K562 (cell line): Measurements from ENCODE around the gene OTOGL. TPM values are rescaled to one million over a fixed set of nuclear protein-coding genes. Genes with fewer than 3 reads are reported as not detected.

Source experiments
- ATAC-seq: fragments of 200-7000 bp; cut with Tn5 transposase; 3 replicates; pipeline ENCODE4 v1.9.1; 2020; ENCODE audit warnings: moderate library complexity
- BruUV-seq: library from RNA; stranded (reverse); fragments of 400-500 nt; replicated peaks from 2 replicates; lab custom pipeline; 2021; lab: Mats Ljungman, UMichigan
- CTCF ChIA-PET: fragments of 300-600 bp; formaldehyde crosslinking; extraction: SDS; loops from one replicate; lab custom pipeline; 2021; ENCODE audit warnings: low intra/inter-chr PET ratio; lab: Yijun Ruan, JAX
- POLR2A ChIA-PET: fragments of 300-600, 350-650 bp; sonication (Branson Sonifier 250); formaldehyde crosslinking; extraction: SDS; loops from one replicate; lab custom pipeline; 2021; ENCODE audit warnings: antibody characterized with exemption, inconsistent platforms; lab: Yijun Ruan, JAX
- DNase-seq, 4 experiments: peaks; one replicate each; pipeline versions ENCODE4 v3.0.0 to v3.0.0-alpha.2; 2011 to 2018; ENCODE audit warnings: low spot score in 3 of 4, mixed read lengths in 3 of 4; ENCODE audit errors: extremely low read depth in 1 of 4
- FAIRE-seq: peaks from 2 replicates; lab custom pipeline; 2011; peaks lifted over from hg19 to GRCh38; lab: Jason Lieb, UNC
- H2AFZ ChIP-seq: 2 replicates; pipeline ENCODE4 v1.6.0; 2011; ENCODE audit warnings: low read depth, low read length, control low read depth, inconsistent platforms
- H3K27ac ChIP-seq: fragments of 200-600 bp; 3 replicates; pipeline ENCODE4 v1.8.0; 2011; ENCODE audit warnings: low read depth, mild to moderate bottlenecking, control low read depth, inconsistent platforms, low read length, moderate library complexity, mixed read lengths; ENCODE audit errors: extremely low read depth
- H3K27me3 ChIP-seq, 2 experiments: fragments of 300-600 bp in 1 of 2; 2 replicates in 1 of 2; 3 replicates in 1 of 2; pipeline versions ENCODE4 v1.6.0 to v1.8.0; 2011; ENCODE audit warnings: inconsistent platforms in 2 of 2, low read length in 2 of 2, mild to moderate bottlenecking in 1 of 2, mixed read lengths in 1 of 2, moderate library complexity in 1 of 2; ENCODE audit not compliant: control insufficient read depth in 2 of 2, insufficient read depth in 2 of 2
- H3K36me3 ChIP-seq: fragments of 300-600 bp; 3 replicates; pipeline ENCODE4 v1.8.0; 2011; ENCODE audit warnings: mild to moderate bottlenecking, low read length, inconsistent platforms; ENCODE audit not compliant: control insufficient read depth, insufficient read depth
- H3K4me1 ChIP-seq, 2 experiments: fragments of 200-600 bp in 1 of 2; replicated peaks in 1 of 2; 2 replicates in 1 of 2; 3 replicates in 1 of 2; pipeline versions ENCODE4 v1.5.1 to v1.8.0; 2011; ENCODE audit warnings: inconsistent platforms in 2 of 2, low read length in 2 of 2, mild to moderate bottlenecking in 1 of 2, mixed read lengths in 1 of 2, moderate library complexity in 1 of 2; ENCODE audit not compliant: control insufficient read depth in 2 of 2, insufficient read depth in 2 of 2
- H3K4me2 ChIP-seq: 2 replicates; pipeline ENCODE4 v1.6.1; 2011; ENCODE audit warnings: low read length, control low read depth, inconsistent platforms, mixed read lengths; ENCODE audit not compliant: insufficient read depth
- H3K4me3 ChIP-seq: fragments of 200-600 bp; sonication (generic), shearing (Covaris generic); 2 replicates; pipeline ENCODE4 v1.5.1; 2016; ENCODE audit warnings: control low read depth, inconsistent platforms
- H3K79me2 ChIP-seq: fragments of 200-600 bp; 3 replicates; pipeline ENCODE4 v1.8.0; 2011; ENCODE audit warnings: low read length, inconsistent platforms; ENCODE audit not compliant: control insufficient read depth, insufficient read depth
- H3K9ac ChIP-seq, 2 experiments: 2 replicates each; pipeline versions ENCODE4 v1.6.0 to v1.6.1; 2011; ENCODE audit warnings: low read depth in 2 of 2, low read length in 2 of 2, control low read depth in 1 of 2, inconsistent platforms in 1 of 2, mild to moderate bottlenecking in 1 of 2, mixed read lengths in 1 of 2; ENCODE audit not compliant: insufficient read depth in 1 of 2
- H3K9me1 ChIP-seq: one replicate; pipeline ENCODE4 v1.6.0; 2011; ENCODE audit warnings: inconsistent platforms, mild to moderate bottlenecking, low read length, moderate library complexity; ENCODE audit not compliant: control insufficient read depth, insufficient read depth
- H3K9me3 ChIP-seq: replicated peaks from 2 replicates; pipeline ENCODE4 v1.5.1; 2011; ENCODE audit warnings: low read depth, low read length, inconsistent platforms; ENCODE audit not compliant: control insufficient read depth, insufficient read depth
- H4K20me1 ChIP-seq: replicated peaks from 2 replicates; pipeline ENCODE4 v1.6.1; 2011; ENCODE audit warnings: low read length, inconsistent platforms, mixed read lengths; ENCODE audit not compliant: control insufficient read depth, insufficient read depth
- KDM2B ChIP-seq: fragments of 250-450 bp; sonication (Bioruptor Pico); IDR thresholded peaks from 2 replicates; pipeline ENCODE4 v1.8.0; 2021; ENCODE audit warnings: mild to moderate bottlenecking, moderate library complexity
- MAFG ChIP-seq: fragments of 450-650 bp; conservative IDR thresholded peaks from 2 replicates; pipeline ENCODE4 v1.6.1; 2016; ENCODE audit warnings: missing genetic modification characterization, missing compliant biosample characterization
- NELFE ChIP-seq: IDR thresholded peaks from 2 replicates; pipeline ENCODE4 v1.6.1; 2011; ENCODE audit warnings: mild to moderate bottlenecking; ENCODE audit not compliant: insufficient read depth, insufficient read length
- POLR2H ChIP-seq: IDR thresholded peaks from 2 replicates; pipeline ENCODE4 v1.6.1; 2016; ENCODE audit warnings: missing genetic modification characterization, low read depth, mild to moderate bottlenecking, control low read depth, missing compliant biosample characterization, moderate library complexity
- PTBP1 ChIP-seq: fragments of 200-400 bp; formaldehyde crosslinking; IDR thresholded peaks from 2 replicates; pipeline ENCODE4 v1.6.1; 2017; ENCODE audit warnings: low read depth, low read length
- SAFB ChIP-seq: fragments of 200-400 bp; formaldehyde crosslinking; IDR thresholded peaks from 2 replicates; pipeline ENCODE4 v1.6.1; 2017; ENCODE audit warnings: low read depth, low read length, borderline replicate concordance
- TBP ChIP-seq: optimal IDR thresholded peaks from 2 replicates; pipeline ENCODE3; 2011; ENCODE audit warnings: low read depth, low read length, improper control_type of control experiment
- ZC3H4 ChIP-seq: sonication (generic); formaldehyde crosslinking; IDR thresholded peaks from 2 replicates; pipeline ENCODE4 v1.9.0; 2021; ENCODE audit warnings: missing genetic modification reagents, borderline replicate concordance
- ZEB2 ChIP-seq: fragments of 450-650 bp; IDR thresholded peaks from 2 replicates; pipeline ENCODE4 v1.6.1; 2016
- ZKSCAN1 ChIP-seq: fragments of 150-350 bp; IDR thresholded peaks from 2 replicates; pipeline ENCODE4 v1.6.1; 2016; ENCODE audit warnings: low read depth, low read length
- ZNF57 ChIP-seq: fragments of 450-650 bp; formaldehyde crosslinking; IDR thresholded peaks from 2 replicates; pipeline ENCODE4 v1.4.0; 2020; ENCODE audit warnings: mild to moderate bottlenecking, moderate library complexity
- WGBS: fragments of 100-300 bp; shearing (Covaris generic); methylation state at CpG from one replicate; pipeline ENCODE4 v1.1.6; 2016; ENCODE audit warnings: low coverage, mixed read lengths; ENCODE audit not compliant: insufficient coverage; ENCODE audit errors: missing lambda C conversion rate; 5-methylcytosine and 5-hydroxymethylcytosine counted together
- in situ Hi-C: fragments of 300-500 bp; cut with MboI; formaldehyde crosslinking; loops from 4 replicates; pipeline ENCODE4 v1.15.0; 2018; ENCODE audit warnings: inconsistent platforms, mixed read lengths
- intact Hi-C: fragments of 100-400 bp; cut with micrococcal nuclease; formaldehyde crosslinking; loops from 2 replicates; pipeline ENCODE4 v1.14.2; 2022
- polyA plus RNA-seq, 8 experiments: library from polyadenylated mRNA; depleted of rRNA in 4 of 8; stranded (reverse) in 5 of 8; unstranded in 3 of 8; fragments of >200 nt; fragmentation: Nextera tagmentation in 2 of 8; fragmentation: Illumina TruSeq in 1 of 8; extraction: Ambion mirVana in 2 of 8; extraction: Trizol in 1 of 8; gene quantifications; 2 replicates each; pipeline versions ENCODE4 v1.2.1 to v1.2.3, GENCODE V29; 2011 to 2014; ENCODE audit warnings: inconsistent platforms in 1 of 8, missing spikeins in 1 of 8
- total RNA-seq, 7 experiments: library from RNA; depleted of rRNA in 6 of 7; stranded (reverse); fragments of >200 nt in 6 of 7; fragmentation: Illumina TruSeq in 2 of 7; extraction: Trizol in 2 of 7; gene quantifications; 2 replicates each; pipeline versions ENCODE4 v1.2.1 to v1.2.3, GENCODE V29; 2011 to 2021; ENCODE audit warnings: low replicate concordance in 1 of 7
- TF ChIP-seq, protein P1 (sequence below): fragments of 450-650 bp; IDR thresholded peaks from 2 replicates; pipeline ENCODE4 v1.6.1; 2016; ENCODE audit warnings: low read depth

OTOGL gene
- total and polyA plus RNA-seq, 9 of the 15 experiments (the other 6 are each of a cell fraction or from before 2014, with no cell fraction given), result 0.02 to 0.03 TPM; not detected in 7

GRCh38 chr12:80364056-80364455, 264.7 kb downstream of the OTOGL start (continued):
- no peak for TF ChIP-seq PTBP1
- TF ChIP-seq MAFG (tag), result no peak
- no peak for TF ChIP-seq ZEB2
- TF ChIP-seq SAFB, result no peak
- TF ChIP-seq ZKSCAN1, result no peak
- TF ChIP-seq KDM2B (CRISPR knock-in tag), result no peak
- TF ChIP-seq ZC3H4, result no peak
- no peak for TF ChIP-seq NELFE

GRCh38 chr12:80373666-80374065, 274.3 kb downstream of the OTOGL start:
- DNase-seq (peak in 1 of 4 experiments; percentile 0), ATAC-seq (no peak), FAIRE-seq (no peak)
- CTCF ChIA-PET, result no interaction called here
- BruUV-seq, result no TSS peak
- H3K4me1 ChIP-seq, result no peaks in the 10 kb centered on the region
- H3K27ac ChIP-seq, result no peak overlapping the region
- H3K36me3 ChIP-seq, result no peaks in the 10 kb centered on the region
- H3K9ac ChIP-seq, result no peak overlapping the region
- no peak overlapping the region for H3K4me3 ChIP-seq
- POLR2A ChIA-PET, result no interaction called here
- no peak overlapping the region for H2AFZ ChIP-seq
- in situ Hi-C loops, result no loop called here
- no peak overlapping the region for H3K4me2 ChIP-seq
- WGBS, result 0% methylated on average over 4 of the region's 4 CpGs
- no peaks in the 10 kb centered on the region for H3K9me1 ChIP-seq
- no peaks in the 10 kb centered on the region; the same call in 1 of the 2 replicates for H3K9me3 ChIP-seq
- intact Hi-C loops, result no loop called here
- H4K20me1 ChIP-seq, result no peaks in the 10 kb centered on the region
- H3K79me2 ChIP-seq, result no peaks in the 10 kb centered on the region
- H3K27me3 ChIP-seq, result no peaks in the 10 kb centered on the region
- TF ChIP-seq TBP (no peak), ZNF57 (CRISPR knock-in tag) (no peak), POLR2H (tag) (no peak)
- TF ChIP-seq, protein P1, sequence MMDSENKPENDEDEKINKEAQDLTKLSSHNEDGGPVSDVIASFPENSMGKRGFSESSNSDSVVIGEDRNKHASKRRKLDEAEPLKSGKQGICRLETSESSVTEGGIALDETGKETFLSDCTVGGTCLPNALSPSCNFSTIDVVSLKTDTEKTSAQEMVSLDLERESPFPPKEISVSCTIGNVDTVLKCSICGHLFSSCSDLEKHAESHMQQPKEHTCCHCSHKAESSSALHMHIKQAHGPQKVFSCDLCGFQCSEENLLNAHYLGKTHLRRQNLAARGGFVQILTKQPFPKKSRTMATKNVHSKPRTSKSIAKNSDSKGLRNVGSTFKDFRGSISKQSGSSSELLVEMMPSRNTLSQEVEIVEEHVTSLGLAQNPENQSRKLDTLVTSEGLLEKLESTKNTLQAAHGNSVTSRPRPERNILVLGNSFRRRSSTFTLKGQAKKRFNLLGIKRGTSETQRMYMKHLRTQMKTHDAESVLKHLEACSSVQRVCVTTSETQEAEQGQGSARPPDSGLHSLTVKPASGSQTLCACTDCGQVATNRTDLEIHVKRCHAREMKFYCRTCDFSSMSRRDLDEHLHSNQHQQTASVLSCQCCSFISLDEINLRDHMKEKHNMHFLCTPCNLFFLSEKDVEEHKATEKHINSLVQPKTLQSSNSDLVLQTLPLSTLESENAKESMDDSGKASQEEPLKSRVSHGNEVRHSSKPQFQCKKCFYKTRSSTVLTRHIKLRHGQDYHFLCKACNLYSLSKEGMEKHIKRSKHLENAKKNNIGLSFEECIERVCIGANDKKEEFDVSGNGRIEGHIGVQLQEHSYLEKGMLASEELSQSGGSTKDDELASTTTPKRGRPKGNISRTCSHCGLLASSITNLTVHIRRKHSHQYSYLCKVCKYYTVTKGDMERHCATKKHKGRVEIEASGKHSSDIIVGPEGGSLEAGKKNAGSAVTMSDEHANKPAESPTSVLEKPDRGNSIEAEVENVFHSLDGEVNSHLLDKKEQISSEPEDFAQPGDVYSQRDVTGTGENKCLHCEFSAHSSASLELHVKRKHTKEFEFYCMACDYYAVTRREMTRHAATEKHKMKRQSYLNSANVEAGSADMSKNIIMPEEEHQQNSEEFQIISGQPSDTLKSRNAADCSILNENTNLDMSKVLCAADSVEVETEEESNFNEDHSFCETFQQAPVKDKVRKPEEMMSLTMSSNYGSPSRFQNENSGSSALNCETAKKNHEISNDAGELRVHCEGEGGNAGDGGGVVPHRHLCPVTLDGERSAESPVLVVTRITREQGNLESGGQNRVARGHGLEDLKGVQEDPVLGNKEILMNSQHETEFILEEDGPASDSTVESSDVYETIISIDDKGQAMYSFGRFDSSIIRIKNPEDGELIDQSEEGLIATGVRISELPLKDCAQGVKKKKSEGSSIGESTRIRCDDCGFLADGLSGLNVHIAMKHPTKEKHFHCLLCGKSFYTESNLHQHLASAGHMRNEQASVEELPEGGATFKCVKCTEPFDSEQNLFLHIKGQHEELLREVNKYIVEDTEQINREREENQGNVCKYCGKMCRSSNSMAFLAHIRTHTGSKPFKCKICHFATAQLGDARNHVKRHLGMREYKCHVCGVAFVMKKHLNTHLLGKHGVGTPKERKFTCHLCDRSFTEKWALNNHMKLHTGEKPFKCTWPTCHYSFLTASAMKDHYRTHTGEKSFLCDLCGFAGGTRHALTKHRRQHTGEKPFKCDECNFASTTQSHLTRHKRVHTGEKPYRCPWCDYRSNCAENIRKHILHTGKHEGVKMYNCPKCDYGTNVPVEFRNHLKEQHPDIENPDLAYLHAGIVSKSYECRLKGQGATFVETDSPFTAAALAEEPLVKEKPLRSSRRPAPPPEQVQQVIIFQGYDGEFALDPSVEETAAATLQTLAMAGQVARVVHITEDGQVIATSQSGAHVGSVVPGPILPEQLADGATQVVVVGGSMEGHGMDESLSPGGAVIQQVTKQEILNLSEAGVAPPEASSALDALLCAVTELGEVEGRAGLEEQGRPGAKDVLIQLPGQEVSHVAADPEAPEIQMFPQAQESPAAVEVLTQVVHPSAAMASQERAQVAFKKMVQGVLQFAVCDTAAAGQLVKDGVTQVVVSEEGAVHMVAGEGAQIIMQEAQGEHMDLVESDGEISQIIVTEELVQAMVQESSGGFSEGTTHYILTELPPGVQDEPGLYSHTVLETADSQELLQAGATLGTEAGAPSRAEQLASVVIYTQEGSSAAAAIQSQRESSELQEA, result no peak
